GM12872 (cell line): ENCODE results near the gene UTS2R.

Experiments
- CTCF ChIP-seq: IDR thresholded peaks from 3 replicates; pipeline ENCODE4 v1.5.1; 2011; ENCODE audit warnings: low read depth, mild to moderate bottlenecking, low read length, moderate library complexity; ENCODE audit not compliant: insufficient read depth

UTS2R gene

GRCh38 chr17:82424001-82424862 is 52.7 kb downstream of the UTS2R start:
- TF ChIP-seq CTCF: peak; percentile 85

DNA sequence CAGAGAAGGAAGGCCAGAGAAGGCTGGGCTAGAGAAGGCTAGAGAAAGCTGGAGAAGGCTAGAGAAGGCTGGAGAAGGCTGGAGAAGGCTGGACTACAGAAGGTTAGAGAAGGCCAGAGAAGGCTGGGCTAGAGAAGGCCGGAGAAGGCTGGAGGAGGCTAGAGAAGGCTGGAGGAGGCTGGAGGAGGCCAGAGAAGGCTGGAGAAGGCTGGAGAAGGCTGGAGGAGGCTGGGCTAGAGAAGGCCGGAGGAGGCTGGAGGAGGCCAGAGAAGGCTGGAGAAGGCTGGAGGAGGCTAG is 53.2 kb downstream of the UTS2R start:
- TF ChIP-seq CTCF: no peak
